Smooth muscle cell (in vitro differentiated cells): ENCODE data around the gene PCMTD2. TPM values are rescaled to one million over a fixed set of nuclear protein-coding genes. Genes with fewer than 3 reads are reported as not detected.
A peak's percentile ranks its signal among the peaks of the same experiment; 100 is the strongest.

Experiments
- DNase-seq: peaks from one replicate; lab custom pipeline; 2025; ENCODE audit not compliant: unreplicated experiment; lab: John Stamatoyannopoulos, UW
- H2AFZ ChIP-seq: fragments of 200-600 bp; sonication (generic); 2 replicates; pipeline ENCODE4 v1.6.0; 2016; ENCODE audit warnings: antibody characterized with exemption, low read depth, mild to moderate bottlenecking
- H3F3A ChIP-seq: fragments of 200-600 bp; sonication (generic); 2 replicates; pipeline ENCODE4 v1.6.0; 2017; ENCODE audit warnings: antibody characterized with exemption, low read depth
- H3K27ac ChIP-seq: fragments of 200-600 bp; sonication (generic); 2 replicates; pipeline ENCODE4 v1.5.1; 2016; ENCODE audit warnings: low read depth, mild to moderate bottlenecking
- H3K27me3 ChIP-seq: fragments of 200-600 bp; sonication (generic); 2 replicates; pipeline ENCODE4 v1.6.1; 2016; ENCODE audit warnings: low read depth, mild to moderate bottlenecking
- H3K36me3 ChIP-seq: fragments of 200-600 bp; sonication (generic); 2 replicates; pipeline ENCODE4 v1.5.1; 2016; ENCODE audit warnings: low read depth
- H3K4me1 ChIP-seq: fragments of 200-600 bp; sonication (generic); 2 replicates; pipeline ENCODE4 v1.5.1; 2016; ENCODE audit warnings: low read depth
- H3K4me2 ChIP-seq: fragments of 200-600 bp; sonication (generic); 2 replicates; pipeline ENCODE4 v1.6.0; 2016; ENCODE audit warnings: mild to moderate bottlenecking
- H3K4me3 ChIP-seq: fragments of 200-600 bp; sonication (generic); 2 replicates; pipeline ENCODE4 v1.5.1; 2016; ENCODE audit warnings: mild to moderate bottlenecking
- H3K79me2 ChIP-seq: fragments of 200-600 bp; sonication (generic); 2 replicates; pipeline ENCODE4 v1.6.0; 2016; ENCODE audit warnings: low read depth, mild to moderate bottlenecking
- H3K9ac ChIP-seq: fragments of 200-600 bp; sonication (generic); 2 replicates; pipeline ENCODE4 v1.6.0; 2016; ENCODE audit warnings: low read depth
- H3K9me3 ChIP-seq: fragments of 200-600 bp; sonication (generic); replicated peaks from 2 replicates; pipeline ENCODE4 v1.5.1; 2016; ENCODE audit warnings: low read depth
- H4K20me1 ChIP-seq: fragments of 200-600 bp; sonication (generic); 2 replicates; pipeline ENCODE4 v1.6.0; 2016; ENCODE audit warnings: low read depth
- WGBS: methylation state at CpG from one replicate; pipeline ENCODE4 v1.1.7; 2016; ENCODE audit warnings: low lambda C conversion rate; 5-methylcytosine and 5-hydroxymethylcytosine counted together
- polyA plus RNA-seq: library from polyadenylated mRNA; unstranded; fragments of >200 nt; fragmentation: Nextera tagmentation; extraction: Ambion mirVana; gene quantifications from 2 replicates; pipeline ENCODE4 v1.2.1, GENCODE V29; 2016
- total RNA-seq: library from RNA; depleted of rRNA; stranded (reverse); fragments of >200 nt; gene quantifications from 2 replicates; pipeline ENCODE4 v1.2.3, GENCODE V29; 2014
- TF ChIP-seq, protein P1 (sequence below): fragments of 200-600 bp; sonication (generic); IDR thresholded peaks from 2 replicates; pipeline ENCODE4 v1.5.1; 2017; ENCODE audit warnings: borderline replicate concordance, mild to moderate bottlenecking, antibody characterized with exemption; ENCODE audit not compliant: insufficient read depth, poor library complexity, severe bottlenecking

Gene PCMTD2
- total and polyA plus RNA-seq, 2 experiments from 2014 or later: 15.4 to 74.9 TPM

DNA sequence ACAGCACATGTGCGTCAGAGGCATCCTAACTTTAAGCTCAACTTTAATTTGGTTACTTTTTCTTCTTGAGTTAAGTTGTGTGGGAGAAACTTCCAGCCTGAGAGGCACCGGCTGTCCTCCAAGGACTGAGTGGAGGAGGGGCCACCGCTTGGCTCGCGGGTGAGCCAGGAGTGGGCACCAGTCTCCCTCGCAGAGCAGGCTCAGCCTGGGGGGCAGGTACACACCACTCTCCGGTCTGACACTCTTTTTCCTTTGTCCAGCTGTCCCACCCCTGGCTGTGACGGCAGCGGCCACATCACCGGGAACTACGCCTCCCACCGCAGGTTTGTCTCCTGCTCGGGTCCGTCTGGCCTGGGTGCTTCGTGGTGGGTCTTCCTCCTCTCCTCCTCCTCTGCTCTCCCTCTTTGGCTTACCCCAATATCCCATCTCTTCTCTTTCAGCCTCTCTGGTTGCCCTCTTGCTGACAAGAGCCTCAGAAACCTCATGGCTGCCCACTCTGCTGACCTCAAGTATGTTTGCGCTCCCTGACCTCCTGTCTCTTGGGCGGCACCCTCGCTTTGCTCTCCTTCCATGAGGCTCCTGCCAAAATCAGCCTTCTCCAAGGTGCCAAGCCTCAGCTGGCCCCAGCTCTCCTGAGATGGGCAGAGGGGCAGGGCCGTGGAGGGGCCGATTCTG lies 32.6 kb upstream of the PCMTD2 start:
- TF ChIP-seq, protein P1, sequence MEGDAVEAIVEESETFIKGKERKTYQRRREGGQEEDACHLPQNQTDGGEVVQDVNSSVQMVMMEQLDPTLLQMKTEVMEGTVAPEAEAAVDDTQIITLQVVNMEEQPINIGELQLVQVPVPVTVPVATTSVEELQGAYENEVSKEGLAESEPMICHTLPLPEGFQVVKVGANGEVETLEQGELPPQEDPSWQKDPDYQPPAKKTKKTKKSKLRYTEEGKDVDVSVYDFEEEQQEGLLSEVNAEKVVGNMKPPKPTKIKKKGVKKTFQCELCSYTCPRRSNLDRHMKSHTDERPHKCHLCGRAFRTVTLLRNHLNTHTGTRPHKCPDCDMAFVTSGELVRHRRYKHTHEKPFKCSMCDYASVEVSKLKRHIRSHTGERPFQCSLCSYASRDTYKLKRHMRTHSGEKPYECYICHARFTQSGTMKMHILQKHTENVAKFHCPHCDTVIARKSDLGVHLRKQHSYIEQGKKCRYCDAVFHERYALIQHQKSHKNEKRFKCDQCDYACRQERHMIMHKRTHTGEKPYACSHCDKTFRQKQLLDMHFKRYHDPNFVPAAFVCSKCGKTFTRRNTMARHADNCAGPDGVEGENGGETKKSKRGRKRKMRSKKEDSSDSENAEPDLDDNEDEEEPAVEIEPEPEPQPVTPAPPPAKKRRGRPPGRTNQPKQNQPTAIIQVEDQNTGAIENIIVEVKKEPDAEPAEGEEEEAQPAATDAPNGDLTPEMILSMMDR: no peak
- DNase-seq: no peak
- Histone ChIP-seq H3K9ac (no peak overlapping the region), H3K4me3 (no peak overlapping the region), H3K4me1 (peaks cover 24% of the 10 kb centered on the region), H2AFZ (no peak overlapping the region), H3K36me3 (no peaks in the 10 kb centered on the region), H3K79me2 (no peaks in the 10 kb centered on the region), H3K27ac (peak overlapping the region; percentile 100), H3K27me3 (no peaks in the 10 kb centered on the region), H3K9me3 (no peaks in the 10 kb centered on the region), H3K4me2 (peak overlapping the region; percentile 73), H3F3A (peaks cover 10% of the 10 kb centered on the region), H4K20me1 (no peaks in the 10 kb centered on the region)
- 73% methylated on average over 20 of the region's 20 CpGs for WGBS

DNA sequence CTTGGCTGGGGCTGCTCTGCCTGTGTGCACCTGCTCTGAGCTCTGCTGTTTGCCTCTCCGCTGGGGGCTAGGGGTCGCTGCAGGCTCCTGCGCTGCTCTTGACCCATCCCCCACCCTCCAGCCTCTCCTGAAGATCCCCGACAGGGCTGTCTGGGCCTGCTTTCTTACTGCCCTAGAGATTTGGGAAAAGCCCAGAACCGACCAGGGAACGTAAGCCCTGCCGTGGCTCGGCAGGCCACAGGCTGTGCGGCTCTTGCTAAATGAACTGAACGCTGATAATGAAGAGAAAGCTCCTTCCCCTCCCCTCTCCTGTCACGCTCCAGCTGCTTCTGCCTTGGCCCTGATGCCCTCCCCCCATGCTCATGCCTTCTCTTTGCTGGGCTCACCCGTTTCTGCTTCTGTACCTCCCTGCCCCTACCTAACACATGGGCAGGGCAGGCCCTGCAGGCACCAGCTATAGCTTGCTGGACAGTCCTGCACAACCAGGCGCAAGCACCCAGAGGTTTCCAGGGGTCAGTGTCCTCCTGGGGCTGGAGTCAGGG lies 32.0 kb upstream of the PCMTD2 start:
- no peaks in the 10 kb centered on the region for H3K36me3 ChIP-seq
- H2AFZ ChIP-seq: no peak overlapping the region
- peak; percentile 58 for DNase-seq
- H4K20me1 ChIP-seq: no peaks in the 10 kb centered on the region
- no peaks in the 10 kb centered on the region for H3K27me3 ChIP-seq
- no peak overlapping the region for H3K4me3 ChIP-seq
- WGBS: 10% methylated on average over 13 of the region's 13 CpGs
- no peaks in the 10 kb centered on the region for H3K9me3 ChIP-seq
- peak overlapping the region; percentile 100 for H3K27ac ChIP-seq
- H3F3A ChIP-seq: peaks cover 10% of the 10 kb centered on the region
- TF ChIP-seq, protein P1: peak; percentile 40
- H3K4me1 ChIP-seq: peaks cover 24% of the 10 kb centered on the region
- peak overlapping the region; percentile 73 for H3K4me2 ChIP-seq
- no peaks in the 10 kb centered on the region for H3K79me2 ChIP-seq
- H3K9ac ChIP-seq: peak overlapping the region; percentile 82

DNA sequence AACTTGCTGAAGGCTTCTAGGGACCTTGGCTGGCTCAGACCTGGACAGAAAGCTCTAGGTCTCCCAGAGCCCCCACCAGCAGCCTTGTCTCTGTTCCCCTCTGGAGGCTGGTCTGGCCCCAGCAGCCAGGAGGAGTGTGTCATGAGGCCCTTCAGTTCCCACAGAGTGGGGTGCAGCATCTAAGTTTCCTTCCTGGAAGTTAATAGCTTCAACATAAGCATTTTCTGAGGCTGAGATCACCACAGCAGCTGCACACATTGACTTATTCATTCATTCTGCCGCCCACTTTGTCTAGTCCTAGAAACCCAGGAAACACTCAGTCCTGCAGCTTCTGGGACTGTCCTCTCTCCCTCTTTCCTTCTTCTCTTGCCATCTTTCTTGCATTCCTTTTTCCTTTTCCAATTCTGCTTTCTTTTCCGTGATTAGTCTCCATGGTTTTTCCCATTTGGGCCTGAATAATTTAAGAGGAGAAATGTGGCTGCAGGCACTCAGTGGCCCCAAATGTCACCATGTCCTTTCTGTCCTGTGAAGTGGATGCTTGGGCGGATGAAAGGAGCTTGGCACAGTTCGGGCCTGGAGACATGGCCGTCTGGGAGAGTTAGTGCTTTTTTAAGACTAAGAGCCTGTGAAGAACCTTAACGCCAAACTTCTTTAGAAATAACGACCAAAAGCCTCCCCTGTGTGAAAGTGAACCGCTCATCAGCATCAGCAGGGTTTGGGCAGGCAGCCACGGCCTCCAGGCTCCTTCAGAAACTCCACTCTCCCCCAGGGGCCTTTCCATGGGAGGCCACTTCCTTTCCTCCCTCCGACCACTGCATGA lies 31.0 kb upstream of the PCMTD2 start:
- Histone ChIP-seq H3F3A (peaks cover 10% of the 10 kb centered on the region), H2AFZ (no peak overlapping the region), H3K27me3 (no peaks in the 10 kb centered on the region), H3K9ac (peak overlapping the region; percentile 87), H3K36me3 (no peaks in the 10 kb centered on the region), H3K4me3 (no peak overlapping the region), H3K79me2 (no peaks in the 10 kb centered on the region), H3K27ac (peak overlapping the region; percentile 100), H3K9me3 (no peaks in the 10 kb centered on the region), H4K20me1 (no peaks in the 10 kb centered on the region), H3K4me2 (peak overlapping the region; percentile 82), H3K4me1 (peaks cover 24% of the 10 kb centered on the region)
- TF ChIP-seq, protein P1: no peak
- WGBS: 37% methylated on average over 9 of the region's 10 CpGs
- peak; percentile 24 for DNase-seq
